Measurements from ENCODE around the gene FGGY. TPM values are rescaled to one million over a fixed set of nuclear protein-coding genes. Genes with fewer than 3 reads are reported as not detected.

The FGGY gene
- total RNA-seq, 2 donors from 2014 or later: 14.1 to 14.8 TPM

GRCh38 chr1:59272507-59272906 is 24.4 kb upstream of the FGGY start:
- H3K36me3 Mint-ChIP-seq (ENCODE audit: low read depth): no peaks in the 10 kb centered on the region
- no peaks in the 10 kb centered on the region for H3K36me3 ChIP-seq (ENCODE audit: control insufficient read depth, insufficient read depth, low read length)
- no peak overlapping the region for H3K27ac Mint-ChIP-seq
- no peaks in the 10 kb centered on the region for H3K27me3 Mint-ChIP-seq (ENCODE audit: insufficient read depth)
- WGBS, 2 experiments (ENCODE audit: insufficient coverage in 1 of 2, insufficient read length in 1 of 2): 88 to 90% methylated on average over 1 of the region's 1 CpG
- no peak overlapping the region for H3K4me3 ChIP-seq (ENCODE audit: low read length)
- H3K4me1 ChIP-seq (ENCODE audit: control insufficient read depth, insufficient read depth, low read length): no peaks in the 10 kb centered on the region
- H3K9me3 Mint-ChIP-seq: no peaks in the 10 kb centered on the region
- H3K9me3 ChIP-seq (ENCODE audit: control insufficient read depth, low read length): no peaks in the 10 kb centered on the region
- no peak for DNase-seq
- no peak overlapping the region for H3K27ac ChIP-seq (ENCODE audit: low read depth, low read length)
- no peaks in the 10 kb centered on the region for H3K4me1 Mint-ChIP-seq
- no peak for TF ChIP-seq CTCF (conservative IDR thresholded peaks at IDR 0.05)
- no peak overlapping the region for H3K4me3 Mint-ChIP-seq
- H3K27me3 ChIP-seq (ENCODE audit: control insufficient read depth, insufficient read depth, low read length, poor library complexity, severe bottlenecking): no peaks in the 10 kb centered on the region
- no peak overlapping the region for H3K9ac ChIP-seq (ENCODE audit: extremely low read depth, low read length, poor library complexity, severe bottlenecking)

GRCh38 chr1:59276439-59276851 is 20.4 kb upstream of the FGGY start:
- Histone ChIP-seq H3K27ac (ENCODE audit: low read depth, low read length) (no peak overlapping the region), H3K9ac (ENCODE audit: extremely low read depth, low read length, poor library complexity, severe bottlenecking) (no peak overlapping the region), H3K27me3 (ENCODE audit: control insufficient read depth, insufficient read depth, low read length, poor library complexity, severe bottlenecking) (no peaks in the 10 kb centered on the region), H3K4me1 (ENCODE audit: control insufficient read depth, insufficient read depth, low read length) (no peaks in the 10 kb centered on the region), H3K36me3 (ENCODE audit: control insufficient read depth, insufficient read depth, low read length) (no peaks in the 10 kb centered on the region), H3K9me3 (ENCODE audit: control insufficient read depth, low read length) (no peaks in the 10 kb centered on the region), H3K4me3 (ENCODE audit: low read length) (no peak overlapping the region)
- Mint-ChIP-seq H3K9me3 (no peaks in the 10 kb centered on the region), H3K27me3 (ENCODE audit: insufficient read depth) (no peaks in the 10 kb centered on the region), H3K4me3 (no peak overlapping the region), H3K4me1 (no peaks in the 10 kb centered on the region), H3K36me3 (ENCODE audit: low read depth) (no peaks in the 10 kb centered on the region), H3K27ac (no peak overlapping the region)
- no peak for DNase-seq
- WGBS, 2 experiments (ENCODE audit: insufficient coverage in 1 of 2, insufficient read length in 1 of 2): 94 to 95% methylated on average over 2 to 3 of the region's 3 CpGs
- TF ChIP-seq CTCF (conservative IDR thresholded peaks at IDR 0.05): no peak

GRCh38 chr1:59278780-59279354 is 18.0 kb upstream of the FGGY start:
- Mint-ChIP-seq H3K4me3 (no peak overlapping the region), H3K27me3 (ENCODE audit: insufficient read depth) (no peaks in the 10 kb centered on the region), H3K9me3 (no peaks in the 10 kb centered on the region), H3K4me1 (peaks cover 4% of the 10 kb centered on the region), H3K36me3 (ENCODE audit: low read depth) (no peaks in the 10 kb centered on the region), H3K27ac (no peak overlapping the region)
- Histone ChIP-seq H3K9me3 (ENCODE audit: control insufficient read depth, low read length) (no peaks in the 10 kb centered on the region), H3K27me3 (ENCODE audit: control insufficient read depth, insufficient read depth, low read length, poor library complexity, severe bottlenecking) (no peaks in the 10 kb centered on the region), H3K4me3 (ENCODE audit: low read length) (no peak overlapping the region), H3K27ac (ENCODE audit: low read depth, low read length) (no peak overlapping the region), H3K36me3 (ENCODE audit: control insufficient read depth, insufficient read depth, low read length) (no peaks in the 10 kb centered on the region), H3K4me1 (ENCODE audit: control insufficient read depth, insufficient read depth, low read length) (no peaks in the 10 kb centered on the region), H3K9ac (ENCODE audit: extremely low read depth, low read length, poor library complexity, severe bottlenecking) (no peak overlapping the region)
- DNase-seq: no peak
- no peak for TF ChIP-seq CTCF (conservative IDR thresholded peaks at IDR 0.05)
- WGBS, 2 experiments (ENCODE audit: insufficient coverage in 1 of 2, insufficient read length in 1 of 2): 98 to 100% methylated on average over 1 to 2 of the region's 2 CpGs

Data from endodermal cell (in vitro differentiated cells).